ENCODE measurements around the gene COMMD1. TPM values are rescaled to one million over a fixed set of nuclear protein-coding genes. Genes with fewer than 3 reads are reported as not detected.

Gene COMMD1
- total RNA-seq, 4 donors from 2014 or later, result 76.0 to 132 (median 100) TPM

- DNase-seq, result no peak
- no peaks in the 10 kb centered on the region for H3K9me3 ChIP-seq
- WGBS, 2 donors, result 76 to 77% methylated on average over 5 of the region's 5 CpGs
- no peaks in the 10 kb centered on the region for H3K36me3 ChIP-seq
- H3K27me3 ChIP-seq, result no peaks in the 10 kb centered on the region
- peaks cover 15 to 19% of the 10 kb centered on the region in 2 donors for H3K4me1 ChIP-seq
- H3K4me3 ChIP-seq (replicated peaks in 1 of 3), result no peak overlapping the region
- intact Hi-C loops (cut with DNase I), result no loop called here
- peak overlapping the region in 1 of 3 donors; percentile 17 for H3K27ac ChIP-seq
- TF ChIP-seq POLR2A (IDR thresholded peaks at IDR 0.05) (no peak), CTCF (IDR thresholded peaks at IDR 0.05) (no peak)
Measured at GRCh38 chr2:61937886-61938285, 32.4 kb downstream of the COMMD1 start.

GRCh38 chr2:61938511-61938910, 33.0 kb downstream of the COMMD1 start:
- Histone ChIP-seq H3K9me3 (no peaks in the 10 kb centered on the region), H3K27me3 (no peaks in the 10 kb centered on the region), H3K36me3 (no peaks in the 10 kb centered on the region), H3K4me3 (replicated peaks in 1 of 3) (no peak overlapping the region), H3K27ac (peak overlapping the region in 2 of 3 donors; percentile 8 to 17), H3K4me1 (peaks cover 15 to 19% of the 10 kb centered on the region in 2 donors)
- WGBS, 2 donors, result 30 to 42% methylated on average over 3 of the region's 3 CpGs
- intact Hi-C loops (cut with DNase I), result no loop called here
- TF ChIP-seq CTCF (IDR thresholded peaks at IDR 0.05) (no peak), POLR2A (IDR thresholded peaks at IDR 0.05) (no peak)
- no peak for DNase-seq

- Histone ChIP-seq H3K4me1 (peaks cover 19 to 23% of the 10 kb centered on the region in 2 donors), H3K36me3 (no peaks in the 10 kb centered on the region), H3K27me3 (no peaks in the 10 kb centered on the region), H3K27ac (no peak overlapping the region), H3K9me3 (no peaks in the 10 kb centered on the region), H3K4me3 (replicated peaks in 1 of 3) (no peak overlapping the region)
- WGBS, 2 donors, result 100% methylated on average over 2 of the region's 2 CpGs
- no peak for TF ChIP-seq CTCF (IDR thresholded peaks at IDR 0.05)
- no peak for TF ChIP-seq POLR2A (IDR thresholded peaks at IDR 0.05)
- intact Hi-C loops (cut with DNase I), result no loop called here
- DNase-seq, result no peak
Measured at GRCh38 chr2:61943251-61943650, 37.8 kb downstream of the COMMD1 start.

GRCh38 chr2:61946666-61947065, 41.2 kb downstream of the COMMD1 start:
- no peak for DNase-seq
- 62 to 66% methylated on average over 4 of the region's 4 CpGs for WGBS, 2 donors
- Histone ChIP-seq H3K27ac (peak overlapping the region; percentile 56 to 89 (median 86)), H3K4me3 (replicated peaks in 1 of 3) (no peak overlapping the region), H3K9me3 (no peaks in the 10 kb centered on the region), H3K36me3 (no peaks in the 10 kb centered on the region), H3K4me1 (peaks cover 31 to 39% of the 10 kb centered on the region in 2 donors), H3K27me3 (no peaks in the 10 kb centered on the region)
- TF ChIP-seq POLR2A (IDR thresholded peaks at IDR 0.05), result no peak
- no peak for TF ChIP-seq CTCF (IDR thresholded peaks at IDR 0.05)
- intact Hi-C loops (cut with DNase I), result no loop called here

GRCh38 chr2:61948661-61949457, 43.4 kb downstream of the COMMD1 start:
- H3K4me3 ChIP-seq (replicated peaks in 1 of 3), result peak overlapping the region in 1 of 3 donors; percentile 4
- peak overlapping the region; percentile 38 to 89 (median 86) for H3K27ac ChIP-seq
- peak in 1 of 2 donors; percentile 26 for DNase-seq
- TF ChIP-seq POLR2A (IDR thresholded peaks at IDR 0.05), result no peak
- TF ChIP-seq CTCF (IDR thresholded peaks at IDR 0.05), result no peak
- 47 to 50% methylated on average over 5 of the region's 5 CpGs for WGBS, 2 donors
- peaks cover 31 to 39% of the 10 kb centered on the region in 2 donors for H3K4me1 ChIP-seq
- H3K27me3 ChIP-seq, result no peaks in the 10 kb centered on the region
- intact Hi-C loops (cut with DNase I), result no loop called here
- H3K9me3 ChIP-seq, result no peaks in the 10 kb centered on the region
- H3K36me3 ChIP-seq, result no peaks in the 10 kb centered on the region

All from thyroid gland (tissue), 4 donors.